Effector memory CD4-positive, alpha-beta T cell (primary cell): ENCODE data around the gene EXD3.
"Not testable (repeated sequence)": the region's sequence is repeated elsewhere in the genome, so short reads cannot be mapped to it uniquely, and the experiment has no call there.

Experiments used
- DNase-seq, 3 donors: peaks; one replicate each; pipeline ENCODE4 v3.0.0-alpha.2; 2020
- H3K27ac ChIP-seq: 2 replicates; pipeline ENCODE4 v1.7.0; 2013; ENCODE audit warnings: mild to moderate bottlenecking, low read length, moderate library complexity; ENCODE audit not compliant: insufficient read depth, poor library complexity, severe bottlenecking
- H3K27me3 ChIP-seq: replicated peaks from 2 replicates; pipeline ENCODE4 v1.7.0; 2013; ENCODE audit warnings: mild to moderate bottlenecking, low read length; ENCODE audit not compliant: insufficient read depth, control insufficient read depth, poor library complexity, severe bottlenecking
- H3K36me3 ChIP-seq: 2 replicates; pipeline ENCODE4 v1.7.0; 2013; ENCODE audit warnings: mild to moderate bottlenecking, low read length, moderate library complexity; ENCODE audit not compliant: control insufficient read depth, insufficient read depth
- H3K4me1 ChIP-seq: 2 replicates; pipeline ENCODE4 v1.7.0; 2013; ENCODE audit warnings: low read length, mild to moderate bottlenecking; ENCODE audit not compliant: control insufficient read depth, insufficient read depth, poor library complexity, severe bottlenecking
- H3K4me3 ChIP-seq: 2 replicates; pipeline ENCODE4 v1.7.0; 2013; ENCODE audit warnings: low read length, low read depth, mild to moderate bottlenecking; ENCODE audit not compliant: insufficient read depth, poor library complexity, severe bottlenecking
- H3K9me3 ChIP-seq: 2 replicates; pipeline ENCODE4 v1.7.0; 2013; ENCODE audit warnings: mild to moderate bottlenecking, low read length, moderate library complexity; ENCODE audit not compliant: control insufficient read depth

The EXD3 gene

GRCh38 chr9:137350696-137351584, 72.0 kb downstream of the EXD3 start:
- Histone ChIP-seq H3K4me3 (no peak overlapping the region), H3K36me3 (no peaks in the 10 kb centered on the region), H3K9me3 (no peaks in the 10 kb centered on the region), H3K27me3 (no peaks in the 10 kb centered on the region), H3K4me1 (no peaks in the 10 kb centered on the region), H3K27ac (no peak overlapping the region)
- DNase-seq, result no peak

GRCh38 chr9:137349471-137350033, 73.4 kb downstream of the EXD3 start:
- DNase-seq, result no peak
- Histone ChIP-seq H3K27me3 (no peaks in the 10 kb centered on the region), H3K27ac (no peak overlapping the region), H3K9me3 (no peaks in the 10 kb centered on the region), H3K4me3 (no peak overlapping the region), H3K4me1 (no peaks in the 10 kb centered on the region), H3K36me3 (no peaks in the 10 kb centered on the region)

GRCh38 chr9:137348769-137349470, 74.0 kb downstream of the EXD3 start:
- Histone ChIP-seq H3K9me3 (no peaks in the 10 kb centered on the region), H3K4me1 (no peaks in the 10 kb centered on the region), H3K27me3 (no peaks in the 10 kb centered on the region), H3K4me3 (no peak overlapping the region), H3K36me3 (no peaks in the 10 kb centered on the region), H3K27ac (no peak overlapping the region)
- DNase-seq, result no peak

GRCh38 chr9:137347928-137348327, 75.0 kb downstream of the EXD3 start:
- DNase-seq, result no peak
- no peaks in the 10 kb centered on the region for H3K27me3 ChIP-seq
- no peaks in the 10 kb centered on the region for H3K4me1 ChIP-seq
- no peak overlapping the region for H3K27ac ChIP-seq
- H3K36me3 ChIP-seq, result no peaks in the 10 kb centered on the region
- no peak overlapping the region for H3K4me3 ChIP-seq
- no peaks in the 10 kb centered on the region for H3K9me3 ChIP-seq

- Histone ChIP-seq H3K4me1 (no peaks in the 10 kb centered on the region), H3K27me3 (no peaks in the 10 kb centered on the region), H3K27ac (no peak overlapping the region), H3K4me3 (no peak overlapping the region), H3K9me3 (no peaks in the 10 kb centered on the region), H3K36me3 (no peaks in the 10 kb centered on the region)
- no peak for DNase-seq
These were observed 80.5 kb downstream of the EXD3 start for GRCh38 chr9:137342482-137342881.

GRCh38 chr9:137341227-137341626, 81.7 kb downstream of the EXD3 start:
- Histone ChIP-seq H3K36me3 (no peaks in the 10 kb centered on the region), H3K27me3 (no peaks in the 10 kb centered on the region), H3K4me3 (no peak overlapping the region), H3K27ac (no peak overlapping the region), H3K9me3 (no peaks in the 10 kb centered on the region), H3K4me1 (no peaks in the 10 kb centered on the region)
- DNase-seq, result no peak

GRCh38 chr9:137339908-137340462, 83.0 kb downstream of the EXD3 start:
- H3K36me3 ChIP-seq, H3K4me3 ChIP-seq, H3K27me3 ChIP-seq, DNase-seq, H3K27ac ChIP-seq, H3K9me3 ChIP-seq, H3K4me1 ChIP-seq: not testable (repeated sequence)

GRCh38 chr9:137339045-137339907, 83.7 kb downstream of the EXD3 start:
- Histone ChIP-seq H3K36me3 (no peaks in the 10 kb centered on the region), H3K4me3 (no peak overlapping the region), H3K9me3 (no peaks in the 10 kb centered on the region), H3K27ac (no peak overlapping the region), H3K27me3 (no peaks in the 10 kb centered on the region), H3K4me1 (no peaks in the 10 kb centered on the region)
- DNase-seq, result no peak

GRCh38 chr9:137336735-137337134, 86.2 kb downstream of the EXD3 start:
- H3K4me3 ChIP-seq, result no peak overlapping the region
- DNase-seq, result no peak
- no peak overlapping the region for H3K27ac ChIP-seq
- H3K27me3 ChIP-seq, result no peaks in the 10 kb centered on the region
- H3K4me1 ChIP-seq, result no peaks in the 10 kb centered on the region
- H3K36me3 ChIP-seq, result no peaks in the 10 kb centered on the region
- no peaks in the 10 kb centered on the region for H3K9me3 ChIP-seq
